Peyer's patch (tissue), 4 donors: ENCODE data around the gene CPHXL. TPM values are rescaled to one million over a fixed set of nuclear protein-coding genes. Genes with fewer than 3 reads are reported as not detected.

Source experiments
- DNase-seq, 3 donors: peaks; one replicate each; pipeline ENCODE4 v3.0.0-alpha.2; 2017 to 2019
- H3K27ac ChIP-seq, 4 donors: fragments of 200-600 bp; sonication (generic); one replicate each; pipeline ENCODE4 v1.5.1; 2016 to 2019
- H3K27me3 ChIP-seq, 2 donors: fragments of 200-600 bp; sonication (generic); one replicate each; pipeline ENCODE4 v1.5.1; 2019
- H3K36me3 ChIP-seq, 3 donors: fragments of 200-600 bp; sonication (generic); one replicate each; pipeline ENCODE4 v1.5.1; 2016 to 2019
- H3K4me1 ChIP-seq, 4 donors: fragments of 200-600 bp; sonication (generic); one replicate each; pipeline ENCODE4 v1.5.1; 2016 to 2019
- H3K4me3 ChIP-seq, 4 donors: fragments of 200-600 bp; sonication (generic); 1 replicate in 3 of 4; 2 replicates in 1 of 4; pipeline ENCODE4 v1.5.1; 2016 to 2019; ENCODE audit warnings: mild to moderate bottlenecking in 1 of 4
- H3K9me3 ChIP-seq, 4 donors: fragments of 200-600 bp; sonication (generic); one replicate each; pipeline ENCODE4 v1.5.1; 2016 to 2019; ENCODE audit warnings: mild to moderate bottlenecking in 1 of 4
- CTCF ChIP-seq, 6 experiments: fragments of 450-650 bp in 4 of 6; fragments of 200-600 bp in 2 of 6; sonication (generic) in 1 of 6; IDR thresholded peaks; one replicate each; pipeline ENCODE4 v1.5.1; 2017 to 2019; ENCODE audit warnings: antibody characterized with exemption in 6 of 6, mild to moderate bottlenecking in 3 of 6, moderate library complexity in 1 of 6
- POLR2A ChIP-seq, 2 donors: fragments of 450-650 bp; IDR thresholded peaks; one replicate each; pipeline ENCODE4 v1.5.1; 2017; ENCODE audit warnings: antibody characterized with exemption in 2 of 2, mild to moderate bottlenecking in 2 of 2, moderate library complexity in 2 of 2
- total RNA-seq, 4 donors: library from RNA; depleted of rRNA; stranded (reverse); fragments of >200 nt; gene quantifications; one replicate each; pipeline ENCODE4 v1.1.0, GENCODE V29; 2016

Gene CPHXL
- total RNA-seq, 4 donors from 2014 or later, result not detected

GRCh38 chr16:75762746-75763145 lies 36.5 kb upstream of the CPHXL start:
- H3K4me3 ChIP-seq, result no peak overlapping the region
- no peak for DNase-seq
- no peak overlapping the region for H3K27ac ChIP-seq
- H3K9me3 ChIP-seq, result no peaks in the 10 kb centered on the region
- H3K4me1 ChIP-seq, result no peaks in the 10 kb centered on the region
- H3K36me3 ChIP-seq, result no peaks in the 10 kb centered on the region
- no peaks in the 10 kb centered on the region for H3K27me3 ChIP-seq
- no peak for TF ChIP-seq POLR2A (IDR thresholded peaks at IDR 0.05)
- no peak for TF ChIP-seq CTCF (IDR thresholded peaks at IDR 0.05)

- peak in 1 of 3 donors; percentile 26 for DNase-seq
- Histone ChIP-seq H3K36me3 (no peaks in the 10 kb centered on the region), H3K4me3 (no peak overlapping the region), H3K27me3 (no peaks in the 10 kb centered on the region), H3K27ac (peak overlapping the region in 1 of 4 donors; percentile 48), H3K4me1 (no peaks in the 10 kb centered on the region), H3K9me3 (no peaks in the 10 kb centered on the region)
- TF ChIP-seq CTCF (IDR thresholded peaks at IDR 0.05) (no peak), POLR2A (IDR thresholded peaks at IDR 0.05) (no peak)
Measured at GRCh38 chr16:75761108-75761507, 34.8 kb upstream of the CPHXL start.

GRCh38 chr16:75760018-75760519 lies 33.8 kb upstream of the CPHXL start:
- Histone ChIP-seq H3K4me3 (no peak overlapping the region), H3K9me3 (no peaks in the 10 kb centered on the region), H3K27me3 (no peaks in the 10 kb centered on the region), H3K36me3 (no peaks in the 10 kb centered on the region), H3K27ac (no peak overlapping the region), H3K4me1 (no peaks in the 10 kb centered on the region)
- TF ChIP-seq POLR2A (IDR thresholded peaks at IDR 0.05), result no peak
- no peak for TF ChIP-seq CTCF (IDR thresholded peaks at IDR 0.05)
- DNase-seq, result no peak

GRCh38 chr16:75758215-75758614 lies 31.9 kb upstream of the CPHXL start:
- no peak overlapping the region for H3K4me3 ChIP-seq
- peaks cover 0 to 13% (median 0%) of the 10 kb centered on the region in 4 donors for H3K4me1 ChIP-seq
- peak overlapping the region in 1 of 4 donors; percentile 5 for H3K27ac ChIP-seq

GRCh38 chr16:75754141-75754540 lies 27.9 kb upstream of the CPHXL start:
- H3K27ac ChIP-seq, result peak overlapping the region in 2 of 4 donors; percentile 40 to 59

More at GRCh38 chr16:75758215-75758614, 31.9 kb upstream of the CPHXL start:
- TF ChIP-seq POLR2A (IDR thresholded peaks at IDR 0.05) (no peak), CTCF (IDR thresholded peaks at IDR 0.05) (no peak)
- Histone ChIP-seq H3K36me3 (no peaks in the 10 kb centered on the region), H3K9me3 (no peaks in the 10 kb centered on the region), H3K27me3 (no peaks in the 10 kb centered on the region)
- no peak for DNase-seq

More at GRCh38 chr16:75754141-75754540, 27.9 kb upstream of the CPHXL start:
- no peaks in the 10 kb centered on the region for H3K9me3 ChIP-seq
- peak in 1 of 3 donors; percentile 73 for DNase-seq
- H3K27me3 ChIP-seq, result no peaks in the 10 kb centered on the region
- no peak for TF ChIP-seq POLR2A (IDR thresholded peaks at IDR 0.05)
- TF ChIP-seq CTCF (IDR thresholded peaks at IDR 0.05), result no peak
- H3K4me3 ChIP-seq, result no peak overlapping the region
- peaks cover 0 to 18% (median 2%) of the 10 kb centered on the region in 4 donors for H3K4me1 ChIP-seq
- H3K36me3 ChIP-seq, result no peaks in the 10 kb centered on the region
